GM23338 (cell line): ENCODE results near the gene COL4A3. TPM values are rescaled to one million over a fixed set of nuclear protein-coding genes. Genes with fewer than 3 reads are reported as not detected.

Experiments used
- ATAC-seq: fragments of 200-7000 bp; cut with Tn5 transposase; 3 replicates; pipeline ENCODE4 v1.9.1; 2020
- DNase-seq: peaks from one replicate; pipeline ENCODE4 v3.0.0-alpha.2; 2015; ENCODE audit warnings: low spot score
- H2AFZ ChIP-seq: fragments of 200-600 bp; sonication (generic); 2 replicates; pipeline ENCODE4 v1.8.0; 2016; ENCODE audit warnings: antibody characterized with exemption, mild to moderate bottlenecking, moderate library complexity
- H3F3A ChIP-seq: fragments of 200-600 bp; sonication (generic); replicated peaks from 2 replicates; pipeline ENCODE4 v1.8.0; 2017; ENCODE audit warnings: antibody characterized with exemption, mixed run types, low read depth
- H3K27ac ChIP-seq: fragments of 200-600 bp; sonication (generic); 2 replicates; pipeline ENCODE4 v1.6.1; 2016; ENCODE audit warnings: low read depth
- H3K27me3 ChIP-seq: fragments of 200-600 bp; sonication (generic); 2 replicates; pipeline ENCODE4 v1.8.0; 2016; ENCODE audit warnings: mild to moderate bottlenecking, mixed run types, moderate library complexity; ENCODE audit not compliant: insufficient read depth
- H3K36me3 ChIP-seq: fragments of 200-600 bp; sonication (generic); 2 replicates; pipeline ENCODE4 v1.8.0; 2016; ENCODE audit warnings: mild to moderate bottlenecking; ENCODE audit not compliant: insufficient read depth
- H3K4me1 ChIP-seq: fragments of 200-600 bp; sonication (generic); 2 replicates; pipeline ENCODE4 v1.8.0; 2016; ENCODE audit warnings: mild to moderate bottlenecking, moderate library complexity; ENCODE audit not compliant: insufficient read depth
- H3K4me2 ChIP-seq: fragments of 200-600 bp; sonication (generic); 2 replicates; pipeline ENCODE4 v1.7.1; 2017; ENCODE audit warnings: mixed run types
- H3K4me3 ChIP-seq: fragments of 200-600 bp; sonication (generic); 2 replicates; pipeline ENCODE4 v1.6.1; 2016; ENCODE audit warnings: mixed run types
- H3K79me2 ChIP-seq: fragments of 200-600 bp; sonication (generic); replicated peaks from 2 replicates; pipeline ENCODE4 v1.8.0; 2017; ENCODE audit warnings: mild to moderate bottlenecking; ENCODE audit not compliant: insufficient read depth
- H3K9me2 ChIP-seq: fragments of 200-600 bp; sonication (generic); 2 replicates; pipeline ENCODE4 v1.8.0; 2017; ENCODE audit not compliant: insufficient read depth
- H4K20me1 ChIP-seq: fragments of 200-600 bp; sonication (generic); replicated peaks from 2 replicates; pipeline ENCODE4 v1.8.0; 2017; ENCODE audit warnings: mild to moderate bottlenecking; ENCODE audit not compliant: insufficient read depth
- H3K27ac Mint-ChIP-seq: 2 replicates; pipeline ENCODE4 v1.8.0; 2020; ENCODE audit warnings: inconsistent platforms, mild to moderate bottlenecking, moderate library complexity, mixed read lengths
- H3K27me3 Mint-ChIP-seq: 3 replicates; pipeline ENCODE4 v1.8.0; 2022; ENCODE audit warnings: low read depth, mild to moderate bottlenecking, moderate library complexity, mixed read lengths, inconsistent platforms; ENCODE audit not compliant: insufficient read depth, poor library complexity
- H3K36me3 Mint-ChIP-seq: 3 replicates; pipeline ENCODE4 v1.8.0; 2021; ENCODE audit warnings: low read depth, mild to moderate bottlenecking, inconsistent platforms, moderate library complexity, mixed read lengths
- H3K4me1 Mint-ChIP-seq: 3 replicates; pipeline ENCODE4 v1.8.0; 2020; ENCODE audit warnings: mild to moderate bottlenecking, inconsistent platforms, mixed read lengths
- H3K4me3 Mint-ChIP-seq: 3 replicates; pipeline ENCODE4 v1.8.0; 2021; ENCODE audit warnings: moderate library complexity, mild to moderate bottlenecking, inconsistent platforms, mixed read lengths
- H3K9me3 Mint-ChIP-seq: 3 replicates; pipeline ENCODE4 v1.8.0; 2020; ENCODE audit warnings: moderate library complexity, mild to moderate bottlenecking, inconsistent platforms, mixed read lengths
- CREB1 ChIP-seq: fragments of 250-450 bp; sonication (Bioruptor Pico); IDR thresholded peaks from 2 replicates; pipeline ENCODE4 v1.5.0; 2020; ENCODE audit warnings: low read depth, mild to moderate bottlenecking, moderate library complexity
- EZH2phosphoT487 ChIP-seq: fragments of 200-600 bp; sonication (generic); IDR thresholded peaks from one replicate; pipeline ENCODE4 v1.8.1; 2018; ENCODE audit warnings: antibody characterized with exemption; ENCODE audit not compliant: unreplicated experiment
- JUNB ChIP-seq: IDR thresholded peaks from one replicate; pipeline ENCODE4 v1.6.1; 2016; ENCODE audit warnings: antibody characterized with exemption; ENCODE audit not compliant: unreplicated experiment
- POLR2AphosphoS5 ChIP-seq: IDR thresholded peaks from 2 replicates; pipeline ENCODE4 v1.6.1; 2016; ENCODE audit warnings: antibody characterized with exemption, low read depth
- ZNF114 ChIP-seq: fragments of 250-450 bp; sonication (Bioruptor Pico); IDR thresholded peaks from 2 replicates; pipeline ENCODE4 v1.5.0; 2020; ENCODE audit warnings: mild to moderate bottlenecking, moderate library complexity
- polyA plus RNA-seq: library from polyadenylated mRNA; unstranded; fragments of >200 nt; fragmentation: Nextera tagmentation; extraction: Ambion mirVana; gene quantifications from 2 replicates; pipeline ENCODE4 v1.2.1, GENCODE V29; 2016
- total RNA-seq: library from RNA; depleted of rRNA; stranded (reverse); fragments of >200 nt; shearing (Covaris generic); gene quantifications from 2 replicates; pipeline ENCODE4 v1.2.3, GENCODE V29; 2014
- TF ChIP-seq, protein P1 (sequence below): IDR thresholded peaks from one replicate; pipeline ENCODE4 v1.6.1; 2018; ENCODE audit warnings: antibody characterized with exemption; ENCODE audit not compliant: unreplicated experiment
- TF ChIP-seq, protein P2 (sequence below): fragments of 250-450 bp; sonication (Bioruptor Pico); IDR thresholded peaks from 2 replicates; pipeline ENCODE4 v1.5.0; 2020; ENCODE audit warnings: mild to moderate bottlenecking, moderate library complexity

COL4A3 gene
- total and polyA plus RNA-seq, 2 experiments from 2014 or later: 1.1 to 3.5 TPM

DNA sequence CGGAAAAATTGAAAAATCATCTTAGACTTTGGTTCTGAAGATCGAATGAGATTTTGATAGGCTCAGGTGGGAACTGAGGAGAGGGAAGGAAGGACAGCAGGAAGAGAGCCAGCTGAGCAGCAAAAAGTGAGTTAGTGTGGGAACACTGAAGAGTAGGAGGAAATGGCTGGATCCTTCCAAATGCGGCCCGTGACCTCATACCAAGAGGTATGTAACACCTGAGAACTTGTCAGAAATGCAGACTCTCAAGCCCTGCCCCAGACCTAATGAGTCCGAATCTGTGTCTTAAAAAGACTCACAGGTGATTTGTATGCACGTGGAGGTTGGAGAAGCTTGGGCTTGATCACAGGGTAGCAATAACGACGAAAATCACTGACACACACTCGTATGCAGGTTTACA is 42.0 kb downstream of the COL4A3 start (continued):
- TF ChIP-seq, protein P1, sequence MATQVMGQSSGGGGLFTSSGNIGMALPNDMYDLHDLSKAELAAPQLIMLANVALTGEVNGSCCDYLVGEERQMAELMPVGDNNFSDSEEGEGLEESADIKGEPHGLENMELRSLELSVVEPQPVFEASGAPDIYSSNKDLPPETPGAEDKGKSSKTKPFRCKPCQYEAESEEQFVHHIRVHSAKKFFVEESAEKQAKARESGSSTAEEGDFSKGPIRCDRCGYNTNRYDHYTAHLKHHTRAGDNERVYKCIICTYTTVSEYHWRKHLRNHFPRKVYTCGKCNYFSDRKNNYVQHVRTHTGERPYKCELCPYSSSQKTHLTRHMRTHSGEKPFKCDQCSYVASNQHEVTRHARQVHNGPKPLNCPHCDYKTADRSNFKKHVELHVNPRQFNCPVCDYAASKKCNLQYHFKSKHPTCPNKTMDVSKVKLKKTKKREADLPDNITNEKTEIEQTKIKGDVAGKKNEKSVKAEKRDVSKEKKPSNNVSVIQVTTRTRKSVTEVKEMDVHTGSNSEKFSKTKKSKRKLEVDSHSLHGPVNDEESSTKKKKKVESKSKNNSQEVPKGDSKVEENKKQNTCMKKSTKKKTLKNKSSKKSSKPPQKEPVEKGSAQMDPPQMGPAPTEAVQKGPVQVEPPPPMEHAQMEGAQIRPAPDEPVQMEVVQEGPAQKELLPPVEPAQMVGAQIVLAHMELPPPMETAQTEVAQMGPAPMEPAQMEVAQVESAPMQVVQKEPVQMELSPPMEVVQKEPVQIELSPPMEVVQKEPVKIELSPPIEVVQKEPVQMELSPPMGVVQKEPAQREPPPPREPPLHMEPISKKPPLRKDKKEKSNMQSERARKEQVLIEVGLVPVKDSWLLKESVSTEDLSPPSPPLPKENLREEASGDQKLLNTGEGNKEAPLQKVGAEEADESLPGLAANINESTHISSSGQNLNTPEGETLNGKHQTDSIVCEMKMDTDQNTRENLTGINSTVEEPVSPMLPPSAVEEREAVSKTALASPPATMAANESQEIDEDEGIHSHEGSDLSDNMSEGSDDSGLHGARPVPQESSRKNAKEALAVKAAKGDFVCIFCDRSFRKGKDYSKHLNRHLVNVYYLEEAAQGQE: no peak
- TF ChIP-seq CREB1 (CRISPR knock-in tag): no peak
- no peak for TF ChIP-seq JUNB
- TF ChIP-seq POLR2AphosphoS5: no peak
- TF ChIP-seq EZH2phosphoT487: no peak

DNA sequence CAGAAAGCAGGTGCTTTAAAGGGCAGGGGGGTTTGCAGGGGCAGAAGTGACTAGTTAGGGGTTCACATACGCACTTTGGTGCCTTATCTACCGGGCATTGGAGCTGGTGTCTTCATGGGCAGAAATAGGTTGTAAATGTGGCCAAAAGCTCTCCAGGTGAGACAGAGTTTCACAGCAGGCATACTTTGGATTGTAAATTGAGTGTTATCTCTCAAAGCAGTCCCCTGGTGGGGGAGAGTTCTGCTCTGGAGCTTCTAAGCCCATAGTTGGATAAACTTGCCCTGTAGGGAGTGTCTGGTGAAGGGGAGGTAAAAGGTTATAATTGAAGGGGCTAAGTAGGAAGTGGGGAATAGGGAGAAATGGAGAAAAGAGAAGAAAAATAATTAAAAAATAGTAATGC is 43.1 kb downstream of the COL4A3 start:
- H3K27me3 Mint-ChIP-seq: peaks cover 43% of the 10 kb centered on the region
- H3K27ac ChIP-seq: no peak overlapping the region
- H4K20me1 ChIP-seq: no peaks in the 10 kb centered on the region
- no peaks in the 10 kb centered on the region for H3K79me2 ChIP-seq
- H3K36me3 ChIP-seq: no peaks in the 10 kb centered on the region
- H3K4me1 Mint-ChIP-seq: peaks cover 24% of the 10 kb centered on the region
- no peak overlapping the region for H3K27ac Mint-ChIP-seq
- H3K4me1 ChIP-seq: peaks cover 8% of the 10 kb centered on the region
- H3K4me3 ChIP-seq: no peak overlapping the region
- DNase-seq: no peak
- no peaks in the 10 kb centered on the region for H3K9me2 ChIP-seq
- H2AFZ ChIP-seq: no peak overlapping the region; the same call in 1 of the 2 replicates
- H3K9me3 Mint-ChIP-seq: no peaks in the 10 kb centered on the region
- peak; percentile 89 for ATAC-seq
- no peak for TF ChIP-seq ZNF114 (CRISPR knock-in tag)
- TF ChIP-seq, protein P2, sequence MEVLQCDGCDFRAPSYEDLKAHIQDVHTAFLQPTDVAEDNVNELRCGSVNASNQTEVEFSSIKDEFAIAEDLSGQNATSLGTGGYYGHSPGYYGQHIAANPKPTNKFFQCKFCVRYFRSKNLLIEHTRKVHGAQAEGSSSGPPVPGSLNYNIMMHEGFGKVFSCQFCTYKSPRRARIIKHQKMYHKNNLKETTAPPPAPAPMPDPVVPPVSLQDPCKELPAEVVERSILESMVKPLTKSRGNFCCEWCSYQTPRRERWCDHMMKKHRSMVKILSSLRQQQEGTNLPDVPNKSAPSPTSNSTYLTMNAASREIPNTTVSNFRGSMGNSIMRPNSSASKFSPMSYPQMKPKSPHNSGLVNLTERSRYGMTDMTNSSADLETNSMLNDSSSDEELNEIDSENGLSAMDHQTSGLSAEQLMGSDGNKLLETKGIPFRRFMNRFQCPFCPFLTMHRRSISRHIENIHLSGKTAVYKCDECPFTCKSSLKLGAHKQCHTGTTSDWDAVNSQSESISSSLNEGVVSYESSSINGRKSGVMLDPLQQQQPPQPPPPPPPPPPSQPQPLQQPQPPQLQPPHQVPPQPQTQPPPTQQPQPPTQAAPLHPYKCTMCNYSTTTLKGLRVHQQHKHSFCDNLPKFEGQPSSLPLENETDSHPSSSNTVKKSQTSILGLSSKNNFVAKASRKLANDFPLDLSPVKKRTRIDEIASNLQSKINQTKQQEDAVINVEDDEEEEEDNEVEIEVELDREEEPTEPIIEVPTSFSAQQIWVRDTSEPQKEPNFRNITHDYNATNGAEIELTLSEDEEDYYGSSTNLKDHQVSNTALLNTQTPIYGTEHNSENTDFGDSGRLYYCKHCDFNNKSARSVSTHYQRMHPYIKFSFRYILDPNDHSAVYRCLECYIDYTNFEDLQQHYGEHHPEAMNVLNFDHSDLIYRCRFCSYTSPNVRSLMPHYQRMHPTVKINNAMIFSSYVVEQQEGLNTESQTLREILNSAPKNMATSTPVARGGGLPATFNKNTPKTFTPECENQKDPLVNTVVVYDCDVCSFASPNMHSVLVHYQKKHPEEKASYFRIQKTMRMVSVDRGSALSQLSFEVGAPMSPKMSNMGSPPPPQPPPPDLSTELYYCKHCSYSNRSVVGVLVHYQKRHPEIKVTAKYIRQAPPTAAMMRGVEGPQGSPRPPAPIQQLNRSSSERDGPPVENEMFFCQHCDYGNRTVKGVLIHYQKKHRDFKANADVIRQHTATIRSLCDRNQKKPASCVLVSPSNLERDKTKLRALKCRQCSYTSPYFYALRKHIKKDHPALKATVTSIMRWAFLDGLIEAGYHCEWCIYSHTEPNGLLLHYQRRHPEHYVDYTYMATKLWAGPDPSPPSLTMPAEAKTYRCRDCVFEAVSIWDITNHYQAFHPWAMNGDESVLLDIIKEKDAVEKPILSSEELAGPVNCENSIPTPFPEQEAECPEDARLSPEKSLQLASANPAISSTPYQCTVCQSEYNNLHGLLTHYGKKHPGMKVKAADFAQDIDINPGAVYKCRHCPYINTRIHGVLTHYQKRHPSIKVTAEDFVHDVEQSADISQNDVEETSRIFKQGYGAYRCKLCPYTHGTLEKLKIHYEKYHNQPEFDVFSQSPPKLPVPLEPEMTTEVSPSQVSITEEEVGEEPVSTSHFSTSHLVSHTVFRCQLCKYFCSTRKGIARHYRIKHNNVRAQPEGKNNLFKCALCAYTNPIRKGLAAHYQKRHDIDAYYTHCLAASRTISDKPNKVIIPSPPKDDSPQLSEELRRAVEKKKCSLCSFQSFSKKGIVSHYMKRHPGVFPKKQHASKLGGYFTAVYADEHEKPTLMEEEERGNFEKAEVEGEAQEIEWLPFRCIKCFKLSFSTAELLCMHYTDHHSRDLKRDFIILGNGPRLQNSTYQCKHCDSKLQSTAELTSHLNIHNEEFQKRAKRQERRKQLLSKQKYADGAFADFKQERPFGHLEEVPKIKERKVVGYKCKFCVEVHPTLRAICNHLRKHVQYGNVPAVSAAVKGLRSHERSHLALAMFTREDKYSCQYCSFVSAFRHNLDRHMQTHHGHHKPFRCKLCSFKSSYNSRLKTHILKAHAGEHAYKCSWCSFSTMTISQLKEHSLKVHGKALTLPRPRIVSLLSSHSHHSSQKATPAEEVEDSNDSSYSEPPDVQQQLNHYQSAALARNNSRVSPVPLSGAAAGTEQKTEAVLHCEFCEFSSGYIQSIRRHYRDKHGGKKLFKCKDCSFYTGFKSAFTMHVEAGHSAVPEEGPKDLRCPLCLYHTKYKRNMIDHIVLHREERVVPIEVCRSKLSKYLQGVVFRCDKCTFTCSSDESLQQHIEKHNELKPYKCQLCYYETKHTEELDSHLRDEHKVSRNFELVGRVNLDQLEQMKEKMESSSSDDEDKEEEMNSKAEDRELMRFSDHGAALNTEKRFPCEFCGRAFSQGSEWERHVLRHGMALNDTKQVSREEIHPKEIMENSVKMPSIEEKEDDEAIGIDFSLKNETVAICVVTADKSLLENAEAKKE (CRISPR knock-in tag): peak; percentile 87
- H3K4me3 Mint-ChIP-seq: no peak overlapping the region
- H3F3A ChIP-seq: no peaks in the 10 kb centered on the region
- peaks cover 22% of the 10 kb centered on the region; the same call in 1 of the 2 replicates for H3K27me3 ChIP-seq
- peak overlapping the region; percentile 69; the same call in 1 of the 2 replicates for H3K4me2 ChIP-seq
- H3K36me3 Mint-ChIP-seq: no peaks in the 10 kb centered on the region
